NCI-H146 treated with DMSO at 0.1 percent for 48 hours (cell line): ENCODE measurements around the gene TLK2.
"Not testable (repeated sequence)": the region's sequence is repeated elsewhere in the genome, so short reads cannot be mapped to it uniquely, and the experiment has no call there.

Experiments
- DNase-seq: peaks from one replicate; lab custom pipeline; 2025; ENCODE audit not compliant: unreplicated experiment; lab: John Stamatoyannopoulos, UW

The TLK2 gene

DNA sequence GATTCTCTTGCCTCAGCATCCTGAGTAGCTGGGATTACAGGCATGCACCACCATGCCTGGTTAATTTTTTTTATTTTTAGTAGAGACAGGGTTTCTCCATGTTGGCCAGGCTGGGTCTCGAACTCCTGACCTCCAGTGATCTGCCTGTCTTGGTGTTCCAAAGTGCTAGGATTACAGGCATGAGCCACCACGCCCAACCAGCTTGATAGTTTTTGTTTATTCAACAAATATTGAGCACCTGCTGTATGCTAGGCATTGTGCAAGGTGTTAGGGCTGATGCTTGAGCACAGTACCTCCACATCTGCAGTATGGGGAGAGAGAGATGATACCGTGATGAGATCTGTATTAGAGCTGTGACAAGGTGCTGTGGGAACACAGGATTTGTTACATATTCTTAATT lies 3.9 kb downstream of the TLK2 start:
- DNase-seq: not testable (repeated sequence)

DNA sequence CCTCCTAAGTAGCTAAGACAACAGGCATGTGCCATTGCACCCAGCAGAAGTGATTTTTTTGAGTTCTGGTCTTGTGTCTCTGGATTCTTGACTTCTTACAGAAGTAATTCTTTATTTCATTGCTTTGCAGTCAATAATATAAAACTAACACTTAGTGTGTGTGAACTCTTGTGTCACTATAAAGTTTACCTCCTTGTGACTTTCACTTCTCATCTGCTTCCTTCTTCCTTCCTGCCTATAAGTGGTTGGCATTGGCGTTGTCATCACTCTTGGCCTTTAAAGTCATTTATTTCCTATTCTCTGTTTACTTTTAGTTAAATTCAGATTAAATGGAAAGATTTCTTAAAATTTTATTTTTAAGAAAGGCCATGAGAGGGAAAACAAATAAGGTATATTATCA lies 12.4 kb downstream of the TLK2 start:
- not testable (repeated sequence) for DNase-seq

GRCh38 chr17:62493049-62493655 lies 14.5 kb downstream of the TLK2 start:
- not testable (repeated sequence) for DNase-seq

GRCh38 chr17:62494073-62494472 lies 15.4 kb downstream of the TLK2 start:
- DNase-seq: not testable (repeated sequence)

DNA sequence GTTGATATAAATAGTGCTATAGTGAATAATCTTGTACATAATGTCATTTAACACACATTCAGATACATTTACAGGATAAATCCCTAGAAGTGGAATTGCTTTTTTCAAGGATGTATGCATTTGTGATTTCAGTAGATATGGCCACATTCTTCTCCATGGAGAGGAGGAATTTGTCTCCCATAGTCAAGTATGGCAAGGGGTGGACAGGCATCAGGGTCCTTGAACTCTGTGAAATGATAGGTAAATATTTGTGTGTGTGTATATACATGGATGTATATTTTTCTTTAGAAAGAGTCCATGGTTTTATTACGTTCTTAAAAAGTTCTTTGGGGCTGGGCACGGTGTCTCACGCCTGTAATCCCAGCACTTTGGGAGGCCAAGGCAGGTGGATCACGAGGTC lies 17.7 kb downstream of the TLK2 start:
- not testable (repeated sequence) for DNase-seq

DNA sequence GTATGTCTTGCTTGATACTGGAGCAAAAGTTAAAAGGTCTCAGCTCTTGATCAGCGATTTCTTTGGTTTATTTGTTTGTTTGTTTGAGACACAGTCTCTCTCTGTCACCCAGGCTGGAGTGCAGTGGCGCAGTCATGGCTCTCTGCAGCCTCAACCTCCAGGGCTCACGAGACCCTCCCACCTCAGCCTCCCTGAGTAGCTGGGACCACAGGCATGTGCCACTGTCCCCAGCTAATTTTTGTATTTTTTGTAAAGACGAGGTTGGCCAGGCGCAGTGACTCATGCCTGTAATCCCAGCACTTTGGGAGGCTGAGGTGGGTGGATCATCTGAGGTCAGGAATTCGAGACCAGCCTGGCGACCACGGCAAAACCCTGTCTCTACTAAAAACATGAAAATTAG lies 20.2 kb downstream of the TLK2 start:
- not testable (repeated sequence) for DNase-seq

DNA sequence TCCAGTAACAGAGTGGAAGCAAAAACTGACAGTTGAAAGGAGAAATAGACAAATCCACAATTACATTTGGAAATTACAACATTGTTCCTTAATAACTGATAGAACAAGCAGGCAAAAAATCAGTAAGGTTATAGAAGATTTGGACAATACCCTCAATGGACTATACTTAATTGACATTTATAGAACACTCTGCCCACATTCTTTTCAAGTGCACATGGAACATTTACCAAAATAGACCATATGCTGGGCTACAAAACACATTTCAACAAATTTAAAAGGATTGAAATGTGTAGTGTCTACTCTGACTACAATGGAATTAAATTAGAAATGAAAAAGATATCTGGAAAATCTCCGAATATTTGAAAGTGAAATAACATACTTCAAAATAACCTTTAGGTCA lies 21.8 kb downstream of the TLK2 start:
- DNase-seq: not testable (repeated sequence)

DNA sequence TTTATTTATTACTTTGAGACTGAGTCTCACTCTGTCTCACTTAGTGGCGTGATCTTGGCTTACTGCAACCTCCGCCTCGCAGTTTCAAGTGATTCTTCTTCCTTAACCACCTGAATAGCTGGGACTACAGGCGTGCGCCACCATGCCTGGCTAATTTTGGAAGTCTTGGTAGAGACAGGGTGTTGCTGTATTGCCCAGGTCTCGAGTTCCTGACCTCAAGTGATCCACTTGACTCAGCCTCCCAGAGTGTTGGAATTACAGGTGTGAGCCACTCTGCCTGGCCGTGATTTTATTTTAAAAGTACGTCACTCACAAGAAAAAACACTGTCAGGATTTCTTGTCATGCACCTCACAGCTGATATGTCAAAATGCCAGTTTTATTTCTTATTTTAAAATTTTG lies 26.2 kb downstream of the TLK2 start:
- not testable (repeated sequence) for DNase-seq

DNA sequence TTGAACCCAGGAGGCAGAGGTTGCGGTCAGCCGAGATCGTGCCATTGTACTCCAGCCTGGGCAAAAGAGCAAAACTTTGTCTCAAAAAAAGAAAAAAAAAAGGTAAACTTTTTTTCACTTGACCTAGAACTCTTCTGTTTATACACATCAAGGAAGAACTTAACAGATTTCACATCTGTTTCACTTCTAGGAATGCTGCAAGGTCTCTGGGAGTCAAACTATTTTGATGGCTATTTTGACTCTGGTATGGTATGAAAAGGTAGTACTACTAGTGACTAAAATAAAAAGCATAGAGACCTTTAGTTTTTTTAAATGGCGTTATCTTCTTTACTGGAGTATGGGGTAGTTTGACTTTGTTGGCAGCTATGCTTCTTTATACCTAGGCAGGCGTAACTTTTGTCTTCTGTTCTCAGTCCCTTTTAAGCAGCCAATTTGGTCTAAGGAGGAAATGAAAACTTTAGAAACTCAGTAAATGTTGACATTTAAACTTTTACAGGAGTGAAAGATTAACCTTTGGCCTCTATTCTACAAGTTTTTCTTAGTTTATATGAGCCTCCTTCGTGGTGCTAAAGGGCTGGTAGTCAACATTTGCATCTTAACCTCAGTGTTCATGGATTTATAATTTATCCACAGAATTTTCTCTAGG lies 28.7 kb downstream of the TLK2 start:
- not testable (repeated sequence) for DNase-seq

GRCh38 chr17:62510247-62510819 lies 31.7 kb downstream of the TLK2 start:
- not testable (repeated sequence) for DNase-seq

- DNase-seq: not testable (repeated sequence)
These were observed 32.4 kb downstream of the TLK2 start for GRCh38 chr17:62511014-62511413.

DNA sequence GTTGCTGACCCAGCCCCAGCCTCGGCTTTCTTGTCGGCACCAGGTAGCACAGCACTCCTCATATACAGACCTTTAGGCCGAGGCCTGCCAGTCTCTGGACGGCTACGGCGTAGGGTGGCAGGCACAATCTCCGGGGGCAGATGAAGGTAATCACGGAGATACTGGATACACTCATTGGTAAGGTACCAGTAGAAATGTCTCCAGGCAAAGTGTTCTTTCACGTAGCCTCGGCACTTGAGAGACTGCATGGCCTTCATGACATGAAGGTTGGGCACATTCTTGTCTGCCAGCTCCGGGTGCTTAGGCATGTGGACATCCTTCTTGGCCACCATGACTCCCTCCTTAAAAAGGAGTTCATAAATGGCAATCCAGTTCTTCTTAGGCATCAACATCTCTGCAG lies 37.8 kb downstream of the TLK2 start:
- DNase-seq: not testable (repeated sequence)

DNA sequence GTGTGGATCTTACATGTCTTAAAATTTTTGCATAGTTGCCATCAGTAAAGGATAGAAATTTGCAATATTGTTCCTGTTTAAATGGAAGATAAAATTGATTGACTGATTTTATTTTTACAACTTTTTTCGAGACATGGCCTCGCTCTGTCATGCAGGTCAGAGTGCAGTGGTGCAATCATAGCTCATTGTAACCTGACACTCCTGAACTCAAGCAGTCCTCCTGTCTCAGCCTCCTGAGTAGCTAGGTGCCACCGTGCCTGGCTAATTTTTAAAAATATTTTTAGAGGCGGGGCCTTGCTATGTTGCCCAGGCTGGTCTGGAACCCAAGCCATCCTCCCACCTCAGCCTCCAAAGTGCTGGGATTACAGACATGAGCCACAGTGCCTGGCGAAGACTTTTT lies 42.7 kb downstream of the TLK2 start:
- DNase-seq: not testable (repeated sequence)

- not testable (repeated sequence) for DNase-seq
These were observed 45.5 kb downstream of the TLK2 start for GRCh38 chr17:62524077-62524476.

GRCh38 chr17:62525317-62525716 lies 46.7 kb downstream of the TLK2 start:
- DNase-seq: not testable (repeated sequence)

GRCh38 chr17:62530936-62531335 lies 52.3 kb downstream of the TLK2 start:
- not testable (repeated sequence) for DNase-seq

GRCh38 chr17:62536557-62536956 lies 57.9 kb downstream of the TLK2 start:
- DNase-seq: not testable (repeated sequence)

DNA sequence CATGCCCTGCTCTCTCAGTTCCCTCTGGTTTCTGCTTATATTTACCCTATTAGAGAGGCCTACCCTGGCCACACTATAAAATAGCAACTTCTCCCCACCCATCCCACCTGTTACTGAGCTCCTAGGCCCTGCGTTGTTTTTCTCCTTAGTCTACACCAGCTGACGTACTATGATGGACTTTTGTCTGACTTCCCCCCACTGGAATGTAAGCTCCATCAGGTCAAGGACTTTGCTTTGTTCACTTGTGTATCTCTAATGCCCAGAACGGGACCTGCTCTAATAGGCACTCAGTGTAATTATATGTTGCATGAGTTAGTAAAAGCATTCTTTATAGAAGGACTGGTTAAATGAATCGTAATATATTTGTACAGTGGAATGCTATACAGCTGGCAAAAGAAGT lies 62.4 kb downstream of the TLK2 start:
- DNase-seq: not testable (repeated sequence)

- not testable (repeated sequence) for DNase-seq
These were observed 64.7 kb downstream of the TLK2 start for GRCh38 chr17:62543278-62543775.

DNA sequence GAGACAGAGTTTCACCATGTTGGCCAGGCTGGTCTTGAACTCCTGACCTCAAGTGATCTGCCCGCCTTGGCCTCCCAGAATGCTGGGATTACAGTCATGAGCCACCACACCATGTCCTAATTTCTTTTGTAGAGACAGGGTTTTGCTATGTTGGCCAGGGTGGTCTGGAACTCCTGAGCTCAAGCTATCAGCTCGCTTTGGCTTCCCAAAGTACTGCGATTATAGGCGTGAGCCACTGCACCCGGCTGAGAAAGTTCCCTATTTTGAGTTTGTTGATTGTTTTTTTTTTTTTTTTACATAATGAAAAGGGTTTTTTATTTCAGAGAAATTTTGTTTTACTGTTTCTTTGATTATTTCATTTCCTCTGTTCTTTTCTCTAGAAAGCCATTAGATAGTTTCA lies 67.4 kb downstream of the TLK2 start:
- not testable (repeated sequence) for DNase-seq

GRCh38 chr17:62552851-62553659 lies 74.4 kb downstream of the TLK2 start:
- not testable (repeated sequence) for DNase-seq
